Measurements from ENCODE around the gene VOPP1.
"Not testable (repeated sequence)": the region's sequence is repeated elsewhere in the genome, so short reads cannot be mapped to it uniquely, and the experiment has no call there.

GRCh38 chr7:55609726-55610125 lies 37.4 kb upstream of the VOPP1 start:
- not testable (repeated sequence) for TF ChIP-seq POLR2A (IDR thresholded peaks at IDR 0.05; ENCODE audit: low read depth); CTCF (IDR thresholded peaks at IDR 0.05); EP300 (IDR thresholded peaks at IDR 0.05); POLR2AphosphoS5 (IDR thresholded peaks at IDR 0.05)
